GM11168 (cell line): ENCODE data around the gene PRDM16.

Experiments
- in situ Hi-C: fragments of 300-500 bp; cut with MboI; formaldehyde crosslinking; loops from one replicate; pipeline ENCODE4 v1.12.0; 2022; ENCODE audit warnings: low sequenced_read_pairs; ENCODE audit not compliant: unreplicated experiment

The PRDM16 gene

GRCh38 chr1:3094863-3095780 is 26.1 kb downstream of the PRDM16 start:
- in situ Hi-C loops = no loop called here

GRCh38 chr1:3096345-3096744 is 27.3 kb downstream of the PRDM16 start:
- in situ Hi-C loops = no loop called here

- in situ Hi-C loops = no loop called here
Observed at GRCh38 chr1:3097231-3097630, 28.2 kb downstream of the PRDM16 start.

- in situ Hi-C loops = no loop called here
Observed at GRCh38 chr1:3097861-3098260, 28.9 kb downstream of the PRDM16 start.

GRCh38 chr1:3099861-3100260 is 30.9 kb downstream of the PRDM16 start:
- in situ Hi-C loops = no loop called here

- in situ Hi-C loops = no loop called here
Observed at GRCh38 chr1:3101124-3101939, 32.3 kb downstream of the PRDM16 start.

- in situ Hi-C loops = no loop called here
Observed at GRCh38 chr1:3102641-3103040, 33.6 kb downstream of the PRDM16 start.

- in situ Hi-C loops = no loop called here
Observed at GRCh38 chr1:3103967-3104677, 35.1 kb downstream of the PRDM16 start.

- in situ Hi-C loops = no loop called here
Observed at GRCh38 chr1:3105167-3105863, 36.3 kb downstream of the PRDM16 start.

GRCh38 chr1:3106216-3106615 is 37.2 kb downstream of the PRDM16 start:
- in situ Hi-C loops = no loop called here

GRCh38 chr1:3107201-3107600 is 38.2 kb downstream of the PRDM16 start:
- in situ Hi-C loops = no loop called here

GRCh38 chr1:3109355-3109754 is 40.4 kb downstream of the PRDM16 start:
- in situ Hi-C loops = no loop called here

- in situ Hi-C loops = no loop called here
Observed at GRCh38 chr1:3111348-3112021, 42.5 kb downstream of the PRDM16 start.

- in situ Hi-C loops = no loop called here
Observed at GRCh38 chr1:3112526-3112925, 43.5 kb downstream of the PRDM16 start.

GRCh38 chr1:3113047-3113740 is 44.2 kb downstream of the PRDM16 start:
- in situ Hi-C loops = no loop called here

GRCh38 chr1:3113741-3114056 is 44.7 kb downstream of the PRDM16 start:
- in situ Hi-C loops = no loop called here

- in situ Hi-C loops = no loop called here
Observed at GRCh38 chr1:3114131-3114744, 45.2 kb downstream of the PRDM16 start.

GRCh38 chr1:3114846-3115245 is 45.8 kb downstream of the PRDM16 start:
- in situ Hi-C loops = no loop called here
